ENCODE data around the gene MT1G. TPM values are rescaled to one million over a fixed set of nuclear protein-coding genes. Genes with fewer than 3 reads are reported as not detected.

The MT1G gene
- total RNA-seq, 1 experiment from 2014 or later = 23.4 TPM

GRCh38 chr16:56709443-56710040, 41.7 kb upstream of the MT1G start:
- WGBS (ENCODE audit: extremely low coverage, insufficient read length, low lambda C conversion rate) = no CpG with 5 or more reads among the region's 4 CpGs
- peaks cover 0 to 4% of the 10 kb centered on the region in 2 experiments; a peak in 2 of 5 replicates for H3K9me3 Mint-ChIP-seq

More at GRCh38 chr16:56709443-56710040, 41.7 kb upstream of the MT1G start:
- H2BK12ac ChIP-seq (ENCODE audit: insufficient read length, low read depth, low read length) = no peak overlapping the region
- no peak overlapping the region for H3K9ac ChIP-seq (ENCODE audit: extremely low read depth, insufficient read length, low read length)
- no peak overlapping the region for H3K14ac ChIP-seq (ENCODE audit: insufficient read depth, low read length)
- H3K56ac ChIP-seq (ENCODE audit: insufficient read length, low read depth, low read length) = no peak overlapping the region
- H2AK5ac ChIP-seq (ENCODE audit: insufficient read length, low read length) = no peak overlapping the region
- no peak overlapping the region for H4K8ac ChIP-seq (replicated peaks; ENCODE audit: insufficient read length, low read depth, low read length)
- no peak overlapping the region for H2BK120ac ChIP-seq (ENCODE audit: low read depth, low read length, poor library complexity, severe bottlenecking)
- H3K79me1 ChIP-seq (ENCODE audit: insufficient read depth, low read depth, low read length, poor library complexity, severe bottlenecking) = no peaks in the 10 kb centered on the region
- H3K18ac ChIP-seq (ENCODE audit: insufficient read length, low read depth, low read length) = no peak overlapping the region
- Mint-ChIP-seq H3K4me1 (peaks cover 13% of the 10 kb centered on the region in 2 experiments), H3K4me3 (no peak overlapping the region), H3K27ac (peak overlapping the region in 1 of 3 experiments; percentile 70; a peak in 2 of 7 replicates), H3K27me3 (ENCODE audit: low read depth) (peaks cover 21% of the 10 kb centered on the region), H3K36me3 (ENCODE audit: insufficient read depth in 1 of 3, low read depth in 3 of 3) (no peaks in the 10 kb centered on the region)
- no peak overlapping the region for H4K5ac ChIP-seq (ENCODE audit: insufficient read length, low read depth, low read length)
- TF ChIP-seq CTCF (conservative IDR thresholded peaks at IDR 0.05) = no peak
- no peaks in the 10 kb centered on the region for H3K4me1 ChIP-seq (ENCODE audit: insufficient read depth, low read length)
- H3K79me2 ChIP-seq (ENCODE audit: insufficient read depth, low read length) = no peaks in the 10 kb centered on the region
- H2BK5ac ChIP-seq (ENCODE audit: insufficient read length, low read length) = no peak overlapping the region
- no peak overlapping the region for H2BK20ac ChIP-seq (ENCODE audit: low read depth, low read length, poor library complexity, severe bottlenecking)
- H3T11ph ChIP-seq (ENCODE audit: low read length) = no peak overlapping the region
- no peak overlapping the region for H3K4ac ChIP-seq (ENCODE audit: low read depth, low read length)
- no peak overlapping the region for H4K91ac ChIP-seq (ENCODE audit: insufficient read length, low read depth, low read length)
- no peak for DNase-seq
- H2BK15ac ChIP-seq (ENCODE audit: low read depth, low read length) = no peak overlapping the region
- H2AFZ ChIP-seq (ENCODE audit: low read length) = no peak overlapping the region
- no peaks in the 10 kb centered on the region for H4K20me1 ChIP-seq (ENCODE audit: control insufficient read depth, insufficient read depth, insufficient read length)
- no peaks in the 10 kb centered on the region for H3K23me2 ChIP-seq (ENCODE audit: insufficient read length, low read depth, low read length, poor library complexity, severe bottlenecking)
- H3K9me3 ChIP-seq (ENCODE audit: control insufficient read depth, low read depth, low read length) = no peaks in the 10 kb centered on the region
- H3K27me3 ChIP-seq (ENCODE audit: insufficient read depth, low read length) = no peaks in the 10 kb centered on the region; the same call in 1 of the 2 replicates
- no peak overlapping the region for H3K23ac ChIP-seq (ENCODE audit: insufficient read length, low read depth, low read length)
- H3K27ac ChIP-seq (ENCODE audit: insufficient read length, low read depth, low read length) = no peak overlapping the region
- H3K4me2 ChIP-seq (ENCODE audit: insufficient read depth, insufficient read length, low read length) = no peak overlapping the region

Measured in H9 (cell line).